CD4-positive, alpha-beta T cell treated with Interleukin-4 for 4 hours (primary cell): Measurements from ENCODE around the gene HAPLN3.
A peak's percentile ranks its signal among the peaks of the same experiment; 100 is the strongest.

Source experiments
- DNase-seq: peaks from one replicate; pipeline ENCODE4 v3.0.0-alpha.2; 2020

HAPLN3 gene

DNA sequence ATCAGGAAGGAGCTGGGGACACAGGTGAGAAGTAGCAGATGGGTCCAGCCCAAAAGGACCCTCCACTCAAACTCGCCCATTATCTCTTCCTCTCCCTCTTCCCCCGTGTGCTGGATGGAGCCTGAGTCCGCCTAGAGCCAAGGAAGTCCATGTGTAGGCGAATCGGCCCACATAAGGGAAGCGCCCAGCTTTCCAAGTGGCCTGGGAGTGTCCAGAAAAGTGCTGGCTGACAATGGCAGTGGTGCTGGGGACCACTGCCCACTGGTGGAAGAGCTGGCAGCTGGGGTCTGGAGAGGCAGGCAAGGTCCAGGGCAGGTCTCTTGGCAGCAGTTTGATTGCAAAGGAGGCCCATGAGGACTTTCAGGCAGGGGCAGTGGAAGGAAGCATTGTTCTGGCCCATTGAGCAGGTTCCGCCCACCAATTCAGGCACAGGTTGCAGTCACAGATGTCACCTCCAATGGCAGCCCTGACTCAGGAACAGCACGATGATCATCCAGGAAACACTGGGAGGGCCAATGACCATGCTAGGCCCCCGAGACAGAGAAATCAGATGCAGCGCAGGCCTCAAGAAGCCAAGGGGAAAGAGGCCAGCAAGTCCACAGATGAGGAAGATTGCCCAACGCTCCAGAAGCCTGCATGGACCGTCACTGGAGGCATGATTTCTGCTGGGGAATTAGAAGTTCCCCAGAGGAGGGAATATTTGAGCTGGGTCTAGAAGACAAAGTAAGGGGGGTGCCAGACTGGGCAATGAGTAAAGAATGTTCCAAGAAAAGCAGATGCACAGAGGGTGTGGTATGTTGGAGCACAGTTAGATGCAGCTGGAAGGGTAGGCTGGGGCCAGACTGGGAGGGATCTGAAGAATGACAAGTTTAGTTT, 14.8 kb upstream of the HAPLN3 start:
- DNase-seq: no peak

DNA sequence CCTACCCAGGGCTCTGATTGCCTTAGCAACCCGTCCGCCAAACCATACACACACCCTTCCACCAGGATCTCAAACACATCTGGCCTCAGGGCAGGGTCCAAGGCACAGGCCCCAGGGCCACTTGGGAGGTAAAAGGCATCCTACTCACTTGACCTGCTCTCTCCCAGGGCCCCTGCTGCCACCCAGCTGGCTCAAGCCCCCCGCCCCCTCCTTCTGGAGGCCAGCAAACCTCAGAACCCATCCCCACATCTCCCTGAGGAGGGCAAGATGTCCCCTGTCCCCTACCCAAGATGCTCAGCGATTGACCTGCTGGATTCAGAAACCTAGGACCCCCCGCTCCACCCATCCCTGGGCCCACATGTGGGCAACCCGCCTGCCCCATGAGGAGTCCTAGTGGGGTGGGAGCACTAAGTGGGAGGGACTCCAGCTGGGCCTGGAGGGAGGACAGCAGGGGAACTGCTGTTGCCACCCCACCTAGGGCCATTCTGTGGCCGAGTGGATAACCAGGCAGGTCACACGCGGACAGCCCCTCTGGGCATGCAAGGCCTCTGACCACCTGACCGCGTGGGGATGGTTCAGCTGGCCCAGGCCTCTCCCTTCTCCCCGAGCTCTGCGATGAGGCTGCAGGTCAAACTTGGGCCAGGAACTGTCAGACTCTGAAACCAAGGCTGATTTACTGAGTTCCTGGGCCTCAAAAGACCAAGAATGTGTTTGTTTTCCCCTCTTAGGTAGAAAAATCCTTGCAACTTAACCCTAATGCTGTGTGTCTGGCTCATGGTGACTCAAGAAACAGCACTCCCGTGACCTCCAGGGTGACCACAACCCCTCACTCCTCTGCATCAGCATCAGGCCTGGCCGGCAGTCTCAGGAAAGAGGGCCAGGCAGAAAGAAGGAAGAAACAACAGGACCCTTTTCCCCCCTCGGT, 13.6 kb upstream of the HAPLN3 start:
- DNase-seq: no peak

DNA sequence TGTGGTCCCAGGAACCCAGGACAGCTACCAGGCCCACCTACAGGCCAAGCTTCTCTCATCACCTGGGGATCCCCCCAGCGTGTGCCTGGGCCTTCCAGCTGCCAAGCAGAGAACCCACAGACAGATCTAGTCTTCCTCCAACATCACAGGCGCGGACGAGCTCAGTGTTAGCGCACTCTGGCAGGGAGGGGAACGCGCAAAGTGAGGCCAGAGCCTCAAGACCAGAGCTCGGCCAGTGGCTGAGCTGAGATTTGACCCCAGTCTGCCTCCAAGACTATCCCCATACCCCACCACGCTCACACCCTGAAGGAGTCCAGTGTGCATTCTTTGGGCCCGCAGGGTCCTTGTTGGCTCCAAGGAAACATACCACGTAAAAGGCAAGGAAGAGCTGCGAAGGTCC, 12.8 kb upstream of the HAPLN3 start:
- no peak for DNase-seq

DNA sequence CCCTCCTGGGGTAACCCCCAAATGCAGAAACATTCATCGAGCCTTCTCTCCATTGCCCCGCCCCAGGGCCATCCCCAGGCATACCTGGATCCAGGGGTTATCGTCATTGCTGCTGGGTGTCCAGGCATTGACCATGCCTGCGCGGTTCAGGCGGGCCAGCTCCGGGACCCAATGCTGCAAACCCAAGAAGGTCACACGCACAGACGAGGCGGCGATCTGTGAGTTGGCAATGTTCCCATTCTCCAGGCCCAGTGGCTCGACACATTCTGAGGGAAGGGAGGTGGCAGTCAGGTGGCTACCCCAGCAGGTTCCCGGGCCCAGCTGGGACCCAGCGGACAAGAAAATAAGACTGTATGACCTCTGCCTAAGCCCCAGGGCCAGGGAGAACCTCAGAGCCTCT, 11.8 kb upstream of the HAPLN3 start:
- no peak for DNase-seq

DNA sequence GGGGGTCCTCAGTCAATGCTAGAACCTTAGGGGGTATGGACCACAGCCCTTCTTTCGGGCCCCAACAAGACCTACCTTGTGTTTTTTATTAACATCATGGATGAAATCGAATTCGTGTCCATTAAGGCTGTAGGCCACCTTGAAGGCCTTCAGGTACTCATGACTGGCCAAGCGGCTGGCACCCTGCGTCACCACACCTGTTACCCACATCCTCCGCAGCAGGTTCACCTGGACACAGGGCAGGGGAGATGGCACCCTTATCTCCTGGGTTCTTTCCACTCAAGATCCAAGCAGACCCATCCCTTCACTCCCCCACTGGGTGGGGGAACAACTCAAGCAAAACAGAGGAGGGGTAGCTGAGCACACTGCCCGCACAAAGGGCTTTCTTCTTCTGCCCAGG, 11.2 kb upstream of the HAPLN3 start:
- no peak for DNase-seq

DNA sequence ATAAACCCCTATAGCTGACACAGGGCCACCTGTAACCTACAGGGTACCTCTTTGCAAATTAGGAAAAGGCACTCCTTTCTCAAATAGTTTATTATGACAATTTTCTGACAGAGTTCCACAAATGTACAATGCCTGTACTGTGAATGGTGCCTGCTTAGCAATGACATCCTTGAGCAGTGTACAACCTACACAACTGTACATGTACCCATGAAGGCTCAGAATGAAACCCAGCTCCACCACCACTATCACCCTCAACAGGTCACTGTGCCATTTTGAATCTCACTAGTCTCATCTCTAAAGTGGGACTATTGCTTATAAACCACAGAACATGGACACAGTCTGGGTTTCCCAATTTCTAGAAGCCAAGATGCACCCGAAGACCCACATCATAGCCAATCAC, 10.8 kb upstream of the HAPLN3 start:
- DNase-seq: no peak

DNA sequence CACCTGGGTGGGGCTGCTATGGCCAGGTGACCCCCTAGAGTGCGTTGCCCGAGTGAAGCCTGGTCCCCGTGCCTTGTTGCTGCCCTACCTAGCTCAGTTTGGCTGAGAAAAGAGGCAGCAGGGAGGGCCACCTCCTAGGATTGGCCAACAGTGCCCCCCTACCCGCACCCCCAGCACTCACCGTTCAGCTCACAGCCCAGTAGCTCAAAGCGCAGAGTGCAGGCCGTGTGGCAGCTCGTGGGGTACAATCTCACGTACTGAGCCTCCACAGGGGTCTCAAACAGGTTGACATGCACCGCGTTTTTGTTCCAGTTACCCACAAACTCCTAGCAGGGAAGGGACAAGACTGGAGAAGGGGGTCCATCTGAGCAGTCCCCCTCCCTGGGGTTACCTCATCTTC, 10.2 kb upstream of the HAPLN3 start:
- no peak for DNase-seq

DNA sequence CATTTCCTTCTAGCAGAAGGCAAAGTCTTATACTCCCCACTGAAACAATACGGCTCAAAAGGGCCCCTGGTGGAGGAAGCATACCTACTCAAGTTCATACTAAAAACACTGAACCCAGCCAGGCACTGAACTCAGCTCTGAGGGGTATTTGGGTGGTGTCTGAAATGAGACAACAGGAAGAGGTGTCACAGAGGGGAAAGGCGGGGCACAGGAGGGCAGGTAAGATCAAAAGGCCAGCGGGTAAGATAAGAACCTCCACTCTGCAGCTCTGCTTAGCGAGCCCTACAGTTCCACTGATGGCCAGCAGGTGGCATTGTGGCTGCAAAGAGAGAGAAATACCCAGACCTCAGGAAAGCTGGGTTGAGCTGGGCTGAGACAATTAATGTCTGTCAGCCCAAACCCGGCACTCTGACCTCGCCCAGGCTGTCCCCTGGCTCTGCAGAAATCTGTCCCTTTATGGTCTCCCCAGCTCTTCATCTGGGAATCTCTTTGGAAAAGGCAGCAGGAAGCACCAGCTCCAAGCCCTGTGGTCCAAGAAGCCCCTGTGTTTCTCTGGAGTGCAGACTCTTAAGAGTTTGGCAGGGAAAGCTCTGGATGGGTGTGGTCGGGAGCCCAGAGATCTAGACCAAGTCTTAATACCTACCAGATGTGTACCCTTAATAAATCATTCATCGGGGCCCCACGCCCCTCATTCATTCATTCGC, 9.4 kb upstream of the HAPLN3 start:
- DNase-seq: peak; percentile 98

DNA sequence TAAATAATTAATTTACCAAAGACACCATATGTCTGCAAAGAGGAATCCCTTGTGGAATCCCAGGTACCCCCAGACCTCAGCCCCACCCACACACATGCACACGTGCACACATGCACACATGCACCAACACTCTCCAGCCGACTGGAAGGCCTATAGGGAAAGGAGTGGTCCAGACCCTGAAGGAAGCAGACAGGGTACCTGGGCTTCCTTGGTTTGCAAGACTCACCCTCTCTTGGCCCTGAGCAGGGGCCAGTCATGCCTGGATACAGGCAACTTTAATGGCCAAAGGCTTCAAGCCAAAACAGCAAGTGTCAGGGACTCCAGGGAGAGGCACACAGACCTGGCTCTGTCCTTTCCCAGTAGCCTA, 8.9 kb upstream of the HAPLN3 start:
- DNase-seq: no peak

DNA sequence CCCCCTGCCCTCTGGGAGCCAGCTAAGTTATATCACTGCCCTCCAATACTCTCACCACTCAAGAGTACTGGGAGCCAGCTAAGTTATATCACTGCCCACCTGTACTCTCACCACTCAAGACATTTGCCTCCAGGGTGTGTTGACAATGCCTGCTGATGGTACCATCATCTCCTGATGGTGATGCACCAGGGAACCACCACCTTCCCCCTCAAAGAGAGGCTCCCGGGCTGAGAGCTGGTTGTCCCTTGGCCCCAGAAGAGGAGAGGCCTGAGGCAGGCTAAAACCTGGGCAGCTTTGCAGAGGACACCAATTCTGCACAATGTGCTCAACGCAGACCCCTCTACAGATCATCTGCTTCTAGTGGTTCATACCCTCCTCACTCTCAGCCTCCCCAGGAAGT, 7.5 kb upstream of the HAPLN3 start:
- no peak for DNase-seq

DNA sequence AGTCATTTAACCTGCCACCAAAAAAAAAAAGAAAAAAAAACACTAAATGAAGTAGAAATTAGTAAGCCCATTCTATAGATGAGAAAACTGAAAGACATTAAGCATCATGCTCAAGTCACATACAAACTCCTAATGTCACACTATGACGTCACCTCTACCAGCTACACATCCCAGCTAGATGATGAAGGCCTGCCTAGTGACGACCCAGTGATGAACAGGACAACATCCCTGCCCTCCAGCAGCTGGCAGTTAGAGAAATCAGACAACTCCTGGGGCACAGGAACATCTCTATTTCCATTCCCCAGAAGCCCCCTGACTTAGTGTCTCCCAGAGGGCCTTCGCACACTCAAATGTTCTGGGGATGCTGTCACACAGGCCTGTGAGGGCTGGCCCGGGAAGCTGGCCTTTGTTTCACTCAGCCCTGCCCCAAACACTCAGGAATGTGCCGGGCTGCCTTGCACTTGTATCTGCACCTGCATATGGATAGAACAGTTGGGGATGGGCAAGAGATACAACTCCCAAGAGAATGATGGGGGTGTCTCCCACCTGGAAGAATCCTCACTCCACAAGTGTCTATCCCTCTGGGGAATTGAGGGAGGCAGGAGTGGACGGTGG, 7.0 kb upstream of the HAPLN3 start:
- DNase-seq: no peak

DNA sequence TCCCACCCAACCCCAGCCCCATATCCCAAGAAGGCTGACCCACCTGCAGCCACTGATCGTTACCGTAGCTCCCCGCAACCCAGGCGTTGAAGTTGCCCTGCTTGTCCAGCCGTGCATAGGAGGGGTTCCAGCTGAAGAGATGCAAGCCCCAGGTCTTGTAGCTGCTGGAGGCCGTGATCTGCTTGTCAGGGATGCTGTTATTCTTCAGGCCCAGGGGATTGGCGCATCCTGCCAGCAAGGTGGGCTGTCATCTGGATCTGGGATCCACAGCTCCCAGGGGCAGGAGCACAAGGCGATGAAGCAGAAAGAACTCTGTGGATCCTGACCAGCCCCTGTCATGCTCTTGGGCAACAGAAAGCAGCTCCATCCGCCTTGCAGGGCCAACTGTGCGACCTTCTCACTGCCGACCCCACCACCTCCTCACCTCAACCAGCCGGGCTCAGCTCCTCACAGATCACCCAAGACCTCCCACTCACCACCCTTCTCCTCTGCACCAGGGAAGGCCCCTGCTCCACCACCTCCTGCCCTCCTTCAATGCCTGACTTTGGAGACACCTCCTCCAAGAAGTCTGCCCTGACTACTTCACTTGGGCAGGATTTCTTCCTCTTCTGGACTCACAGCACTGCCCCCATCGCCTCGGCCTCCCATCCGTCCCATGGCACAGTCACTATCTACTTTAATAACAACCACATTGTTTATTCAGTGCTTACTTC, 6.3 kb upstream of the HAPLN3 start:
- DNase-seq: no peak

DNA sequence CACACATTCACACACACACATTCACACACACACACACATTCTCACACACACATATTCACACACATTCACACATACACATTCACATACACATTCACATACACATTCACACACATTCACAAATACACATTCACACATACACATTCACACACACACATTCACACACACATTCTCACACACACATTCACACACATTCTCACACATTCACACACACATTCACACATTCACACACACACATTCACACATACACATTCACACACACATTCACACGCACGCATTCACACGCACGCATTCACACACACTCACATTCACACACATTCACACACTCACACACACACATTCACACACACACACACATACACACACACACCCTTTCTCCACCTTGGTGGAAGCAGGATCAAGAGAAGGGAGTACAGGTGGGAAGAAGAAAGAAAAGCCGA, 5.7 kb upstream of the HAPLN3 start:
- no peak for DNase-seq

DNA sequence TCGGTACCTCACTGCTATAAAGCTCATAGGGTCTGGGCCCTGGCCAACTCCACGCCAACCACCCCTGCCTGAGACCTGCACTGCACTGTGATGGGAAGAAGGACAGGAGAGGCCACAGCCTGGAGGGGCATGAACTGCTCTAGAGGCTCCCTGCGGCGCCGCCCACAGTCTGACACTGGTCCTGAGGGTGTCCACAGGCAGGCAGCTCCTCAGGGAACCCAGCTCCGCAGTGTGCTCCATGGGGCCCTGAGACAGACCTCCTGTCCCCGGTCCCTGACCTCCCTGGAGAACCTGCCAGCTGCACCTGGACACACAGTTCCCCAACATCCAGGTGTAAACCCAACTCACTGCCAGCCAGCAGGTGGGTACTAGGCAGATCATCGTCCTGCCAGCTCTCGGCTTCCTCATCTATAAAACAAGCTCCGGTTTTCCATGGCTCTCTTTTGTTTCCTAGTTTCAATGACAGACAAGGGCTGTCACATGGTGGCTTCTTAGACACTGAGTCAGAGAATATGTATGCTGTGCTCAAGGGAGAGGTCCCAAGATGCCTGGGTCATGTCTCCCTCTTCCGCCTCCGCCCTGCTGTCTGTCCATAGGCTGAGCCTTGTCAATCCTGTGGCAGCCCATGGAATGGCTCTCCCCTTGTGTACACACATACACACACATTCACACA, 5.1 kb upstream of the HAPLN3 start:
- DNase-seq: no peak

DNA sequence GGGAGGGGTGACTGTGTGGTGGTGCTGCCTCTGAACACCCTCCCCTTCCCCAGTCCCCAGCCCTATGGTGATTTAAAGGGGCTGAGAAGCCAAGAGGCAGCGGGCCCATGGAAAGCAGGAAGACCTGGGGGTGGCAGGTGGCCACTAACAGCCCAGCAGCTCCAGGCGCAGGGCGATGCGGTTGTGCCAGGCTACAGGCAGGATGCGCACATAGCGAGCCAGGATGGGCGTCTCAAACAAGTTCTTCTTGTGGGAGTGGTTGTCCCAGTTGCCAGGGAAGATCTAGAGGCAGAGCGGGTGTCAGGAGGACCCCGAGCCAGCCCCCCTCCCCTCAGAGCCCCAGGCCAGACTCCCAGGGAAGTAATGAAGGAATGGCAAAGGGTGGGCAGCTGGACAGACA, 3.9 kb upstream of the HAPLN3 start:
- DNase-seq: no peak

DNA sequence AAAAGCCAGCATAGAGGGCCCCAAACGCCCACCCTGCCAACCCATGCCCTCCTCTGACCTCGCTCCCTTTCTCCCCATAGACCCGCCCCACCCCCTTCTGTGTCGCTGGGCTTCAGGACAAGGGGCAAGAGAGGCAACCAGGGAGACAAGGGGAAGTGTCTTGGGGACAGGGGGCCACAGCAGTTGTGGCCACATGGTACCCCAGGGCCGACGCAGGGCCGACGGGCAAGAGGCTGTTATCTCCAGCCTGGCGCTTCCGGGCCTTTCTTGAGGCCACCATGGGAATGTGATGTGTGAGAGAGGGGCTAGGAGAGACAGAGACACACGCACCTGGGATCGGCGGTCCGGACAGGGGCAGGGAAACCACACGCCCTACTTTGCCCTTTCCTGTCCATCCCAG, 3.4 kb upstream of the HAPLN3 start:
- no peak for DNase-seq

DNA sequence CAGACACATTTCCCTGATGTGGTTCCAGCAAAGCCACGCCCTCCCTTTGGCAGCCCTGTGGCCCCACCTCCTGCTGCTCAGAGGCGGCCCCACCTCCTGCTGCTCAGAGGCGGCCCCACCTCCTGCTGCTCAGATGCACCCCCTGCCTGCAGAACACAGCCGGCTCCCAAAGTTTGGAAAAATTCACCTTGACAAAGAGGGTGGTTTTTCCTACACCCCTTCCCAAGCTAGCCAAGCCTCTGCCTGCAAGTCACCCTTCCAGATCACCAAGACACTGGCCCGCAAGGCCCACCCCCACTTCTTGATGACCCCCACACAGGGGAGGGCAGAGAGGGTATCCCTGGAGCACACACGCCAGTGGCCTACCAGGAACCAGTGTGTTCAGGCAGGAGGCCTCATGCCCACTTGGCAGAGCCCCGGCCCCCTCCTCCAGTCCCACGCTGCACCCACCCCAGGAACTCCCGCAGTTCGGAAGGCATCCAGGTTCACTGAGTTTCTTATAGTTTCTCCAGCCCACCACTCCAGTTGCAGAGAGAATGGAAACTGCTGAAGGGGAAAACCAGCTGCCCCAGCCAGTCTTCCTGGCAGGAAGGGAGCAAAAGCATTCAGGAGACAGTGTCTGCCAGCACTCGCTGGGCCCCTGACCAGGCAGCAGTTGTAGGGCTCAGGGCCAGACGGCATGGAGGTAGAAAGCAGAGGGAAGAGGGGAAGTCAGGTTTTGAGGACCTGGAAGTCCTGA, 2.3 kb upstream of the HAPLN3 start:
- peak; percentile 81 for DNase-seq

DNA sequence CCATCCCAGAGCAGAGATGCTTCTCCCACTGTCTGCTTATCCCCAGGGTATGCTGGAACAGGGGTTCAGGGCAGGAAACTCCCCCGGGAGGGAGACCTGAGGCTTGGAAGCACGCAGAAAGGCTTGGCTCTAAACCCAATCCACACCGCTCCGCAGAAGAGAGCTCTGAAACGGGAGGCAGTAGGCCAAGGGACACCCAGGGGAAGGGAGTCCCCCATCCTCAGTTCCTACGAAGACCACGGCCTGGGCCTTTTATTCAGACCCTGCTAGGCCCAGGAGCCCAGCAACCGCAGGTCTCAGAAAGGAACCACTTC, 1.8 kb upstream of the HAPLN3 start:
- no peak for DNase-seq

DNA sequence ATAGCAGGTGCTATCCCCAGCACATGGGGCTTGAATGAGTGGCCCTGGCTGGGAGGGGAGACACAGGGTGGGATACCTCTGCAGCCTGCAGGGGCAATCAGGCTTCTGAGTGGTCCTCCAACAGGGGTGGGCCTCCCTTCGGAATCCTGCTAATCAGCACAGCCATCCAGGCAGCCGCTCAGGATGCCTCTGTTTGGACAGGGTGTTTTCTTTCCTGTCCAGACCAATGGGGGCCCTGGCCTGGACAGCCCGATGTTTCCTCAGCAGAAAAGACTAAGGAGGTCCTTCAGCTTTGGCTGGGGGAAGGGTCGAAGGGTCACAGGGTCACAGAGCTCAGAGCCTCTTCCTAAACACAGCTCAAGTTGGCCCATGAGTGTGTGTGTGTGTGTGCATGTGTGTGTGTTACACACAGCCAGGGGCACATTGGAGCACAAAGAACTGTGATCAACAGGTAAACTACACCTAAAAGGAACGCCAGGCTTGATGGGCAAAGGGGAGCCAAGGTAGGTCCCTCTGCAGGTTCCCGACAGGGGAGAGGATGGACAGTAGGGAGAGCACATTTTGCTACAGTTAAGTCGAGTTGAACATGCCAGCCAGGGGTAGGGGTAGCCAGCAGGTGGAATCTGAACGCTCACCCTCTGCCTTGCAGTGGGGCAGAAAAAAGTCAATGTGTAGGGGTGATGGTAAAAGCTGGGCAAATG, 1.1 kb upstream of the HAPLN3 start:
- no peak for DNase-seq

DNA sequence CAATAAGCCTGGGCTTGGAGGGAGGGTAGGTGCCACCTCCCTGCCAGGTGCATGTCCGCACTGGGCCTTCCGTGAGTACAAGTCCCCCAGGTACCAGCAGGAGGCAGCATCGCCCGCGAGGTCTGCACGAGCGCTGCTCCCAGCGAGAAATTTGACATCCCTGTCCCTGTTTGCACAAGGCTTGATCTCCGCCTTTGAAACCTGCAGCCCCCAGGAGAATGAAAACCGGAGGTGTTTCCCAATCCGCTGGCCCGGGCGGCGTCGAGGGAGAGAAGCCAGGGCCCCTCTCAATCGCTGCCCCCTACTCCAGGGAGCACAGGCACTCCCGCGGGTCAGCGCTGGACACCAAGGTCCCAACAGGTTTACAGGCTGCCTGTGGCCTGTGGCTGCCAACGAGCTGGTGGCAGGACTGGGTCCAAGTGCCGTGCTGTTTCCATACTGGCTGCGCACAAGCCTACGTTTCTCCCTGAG, 961 bp downstream of the HAPLN3 start:
- peak; percentile 80 for DNase-seq
